ENCODE measurements around the gene EIF6. TPM values are rescaled to one million over a fixed set of nuclear protein-coding genes. Genes with fewer than 3 reads are reported as not detected.

The EIF6 gene
- total and polyA plus RNA-seq, 9 of the 15 experiments (the other 6 are each of a cell fraction or from before 2014, with no cell fraction given) = 165 to 832 (median 229) TPM

DNA sequence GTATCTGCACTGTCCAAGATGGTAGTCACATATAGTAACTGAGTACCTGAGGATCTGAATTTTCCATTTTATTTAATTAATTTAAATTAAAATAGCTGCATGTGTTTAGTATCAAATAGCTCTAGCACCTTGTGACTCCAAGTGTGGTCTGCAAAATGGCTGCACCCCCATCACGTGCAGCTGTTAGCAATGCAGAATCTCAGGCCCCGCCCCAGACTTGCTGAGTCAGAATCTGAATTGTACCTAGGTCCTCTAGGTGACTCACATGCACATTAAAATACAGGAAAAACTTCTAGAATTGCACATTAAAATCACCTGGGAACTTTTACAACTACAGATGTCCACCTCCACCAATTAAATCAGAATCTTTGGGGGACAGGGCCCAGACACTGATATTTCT, 26.8 kb upstream of the EIF6 start (continued):
- TF ChIP-seq RFX5 (IDR thresholded peaks at IDR 0.05; ENCODE audit: low read depth, low read length) (no peak), FOXA1 (IDR thresholded peaks at IDR 0.05; ENCODE audit: borderline replicate concordance) (no peak), LCOR (CRISPR knock-in tag; IDR thresholded peaks at IDR 0.05) (no peak), BRF1 (IDR thresholded peaks at IDR 0.05; ENCODE audit: borderline replicate concordance, extremely low read depth, insufficient read length) (no peak), ZNF507 (tag; conservative IDR thresholded peaks at IDR 0.05) (no peak), MIER1 (IDR thresholded peaks at IDR 0.05; ENCODE audit: low read depth) (no peak), BMI1 (IDR thresholded peaks at IDR 0.05; ENCODE audit: low read length) (no peak), ZNF699 (CRISPR knock-in tag; IDR thresholded peaks at IDR 0.05; ENCODE audit: insufficient replicate concordance) (no peak), MNT (conservative IDR thresholded peaks at IDR 0.05) (no peak), ZFP36 (IDR thresholded peaks at IDR 0.05; ENCODE audit: low read depth, low read length, partially characterized antibody) (no peak), ZNF347 (CRISPR knock-in tag; IDR thresholded peaks at IDR 0.05; ENCODE audit: low read depth) (no peak), ZBTB2 (IDR thresholded peaks at IDR 0.05) (no peak), ZNF165 (CRISPR knock-in tag; IDR thresholded peaks at IDR 0.05; ENCODE audit: borderline replicate concordance) (no peak), RAD51 (IDR thresholded peaks at IDR 0.05; ENCODE audit: borderline replicate concordance, low read depth) (peak; percentile 61; the same call in 1 of the 2 replicates), OTX1 (CRISPR knock-in tag; IDR thresholded peaks at IDR 0.05) (no peak), USF1 (CRISPR knock-in tag; IDR thresholded peaks at IDR 0.05) (peak; percentile 88), RBM25 (IDR thresholded peaks at IDR 0.05; ENCODE audit: low read depth, low read length, severe bottlenecking) (no peak), MEF2D (tag; conservative IDR thresholded peaks at IDR 0.05; ENCODE audit: low read depth) (no peak), L3MBTL2 (IDR thresholded peaks at IDR 0.05) (no peak), PHF8 (IDR thresholded peaks at IDR 0.05; ENCODE audit: borderline replicate concordance, low read length) (no peak)
- TF ChIP-seq, protein P1, sequence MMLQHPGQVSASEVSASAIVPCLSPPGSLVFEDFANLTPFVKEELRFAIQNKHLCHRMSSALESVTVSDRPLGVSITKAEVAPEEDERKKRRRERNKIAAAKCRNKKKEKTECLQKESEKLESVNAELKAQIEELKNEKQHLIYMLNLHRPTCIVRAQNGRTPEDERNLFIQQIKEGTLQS (IDR thresholded peaks at IDR 0.05) = peak; percentile 62
- TF ChIP-seq, protein P1 (CRISPR knock-in tag; conservative IDR thresholded peaks at IDR 0.05) = no peak
- TF ChIP-seq, protein P2, sequence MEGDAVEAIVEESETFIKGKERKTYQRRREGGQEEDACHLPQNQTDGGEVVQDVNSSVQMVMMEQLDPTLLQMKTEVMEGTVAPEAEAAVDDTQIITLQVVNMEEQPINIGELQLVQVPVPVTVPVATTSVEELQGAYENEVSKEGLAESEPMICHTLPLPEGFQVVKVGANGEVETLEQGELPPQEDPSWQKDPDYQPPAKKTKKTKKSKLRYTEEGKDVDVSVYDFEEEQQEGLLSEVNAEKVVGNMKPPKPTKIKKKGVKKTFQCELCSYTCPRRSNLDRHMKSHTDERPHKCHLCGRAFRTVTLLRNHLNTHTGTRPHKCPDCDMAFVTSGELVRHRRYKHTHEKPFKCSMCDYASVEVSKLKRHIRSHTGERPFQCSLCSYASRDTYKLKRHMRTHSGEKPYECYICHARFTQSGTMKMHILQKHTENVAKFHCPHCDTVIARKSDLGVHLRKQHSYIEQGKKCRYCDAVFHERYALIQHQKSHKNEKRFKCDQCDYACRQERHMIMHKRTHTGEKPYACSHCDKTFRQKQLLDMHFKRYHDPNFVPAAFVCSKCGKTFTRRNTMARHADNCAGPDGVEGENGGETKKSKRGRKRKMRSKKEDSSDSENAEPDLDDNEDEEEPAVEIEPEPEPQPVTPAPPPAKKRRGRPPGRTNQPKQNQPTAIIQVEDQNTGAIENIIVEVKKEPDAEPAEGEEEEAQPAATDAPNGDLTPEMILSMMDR (IDR thresholded peaks at IDR 0.05 in 2 of 3, conservative IDR thresholded peaks at IDR 0.05 in 1 of 3; ENCODE audit: insufficient read depth in 2 of 3, low read depth in 1 of 3, low read length in 3 of 3) = no peak

All from K562 (cell line).